ENCODE results near the gene SHANK3. TPM values are rescaled to one million over a fixed set of nuclear protein-coding genes. Genes with fewer than 3 reads are reported as not detected.

Gene SHANK3
- total and polyA plus RNA-seq, 2 donors from 2014 or later: 8.8 to 40.5 TPM

DNA sequence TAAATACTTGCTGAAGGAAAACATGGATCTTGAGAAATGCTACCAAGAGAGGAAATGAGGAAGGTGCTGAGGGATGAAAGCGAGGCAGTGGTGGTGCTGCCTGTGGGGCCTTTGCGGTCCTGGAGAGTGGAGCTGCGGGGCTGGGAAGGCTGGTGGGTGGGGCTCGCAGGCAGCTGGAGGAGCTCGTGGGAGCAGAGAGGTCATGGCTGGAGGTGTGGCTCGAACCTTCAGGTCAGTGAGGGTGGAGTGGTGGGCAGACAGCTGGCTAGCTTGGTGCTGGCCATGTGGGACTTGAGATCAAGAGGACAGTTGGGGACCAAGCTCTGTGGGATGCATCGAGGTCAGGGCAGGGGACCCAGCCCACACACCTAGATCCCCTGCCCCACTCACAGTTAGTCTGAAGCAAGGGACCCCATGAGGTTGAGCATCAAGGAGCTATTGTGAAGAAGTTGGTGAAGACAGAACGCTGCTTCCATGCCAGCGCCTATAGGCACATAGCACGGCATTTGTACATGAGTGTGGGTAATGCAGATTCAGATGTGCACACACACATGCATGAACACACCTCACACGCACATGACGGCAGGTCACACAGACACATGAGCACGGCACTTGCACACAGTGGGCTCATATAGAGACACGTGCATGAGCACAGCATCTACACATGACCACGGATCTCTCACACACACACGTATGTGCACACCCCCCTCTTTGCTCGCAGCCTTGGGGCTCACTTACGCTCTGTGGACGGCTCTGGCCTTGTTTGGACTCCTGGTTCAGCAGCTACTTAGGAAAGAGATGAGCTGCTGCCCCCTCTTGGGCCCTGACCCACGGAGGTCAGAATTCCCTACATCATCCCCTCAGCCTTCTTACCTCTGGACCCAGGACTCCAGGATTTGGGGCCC is 30.4 kb downstream of the SHANK3 start:
- Histone ChIP-seq H3K9ac (ENCODE audit: low read length in 3 of 3) (no peak overlapping the region), H3K36me3 (ENCODE audit: control insufficient read depth in 2 of 3, insufficient read depth in 3 of 3, low read length in 3 of 3) (peaks cover 0 to 6% (median 2%) of the 10 kb centered on the region in 3 donors), H3K4me1 (ENCODE audit: control insufficient read depth in 2 of 3, insufficient read depth in 2 of 3, low read depth in 1 of 3, low read length in 3 of 3) (peaks cover 0 to 23% (median 12%) of the 10 kb centered on the region in 3 donors), H3K4me3 (ENCODE audit: low read length in 3 of 3) (no peak overlapping the region), H3K9me3 (ENCODE audit: control insufficient read depth in 2 of 3, insufficient read depth in 1 of 3, low read length in 3 of 3) (no peaks in the 10 kb centered on the region), H3K27ac (ENCODE audit: low read depth in 2 of 2, low read length in 2 of 2) (no peak overlapping the region), H3K27me3 (ENCODE audit: control insufficient read depth, insufficient read depth, low read length) (no peaks in the 10 kb centered on the region)
- FAIRE-seq (no peak), DNase-seq (peak in 2 of 5 donors; percentile 39 to 56)
- TF ChIP-seq, protein P1, sequence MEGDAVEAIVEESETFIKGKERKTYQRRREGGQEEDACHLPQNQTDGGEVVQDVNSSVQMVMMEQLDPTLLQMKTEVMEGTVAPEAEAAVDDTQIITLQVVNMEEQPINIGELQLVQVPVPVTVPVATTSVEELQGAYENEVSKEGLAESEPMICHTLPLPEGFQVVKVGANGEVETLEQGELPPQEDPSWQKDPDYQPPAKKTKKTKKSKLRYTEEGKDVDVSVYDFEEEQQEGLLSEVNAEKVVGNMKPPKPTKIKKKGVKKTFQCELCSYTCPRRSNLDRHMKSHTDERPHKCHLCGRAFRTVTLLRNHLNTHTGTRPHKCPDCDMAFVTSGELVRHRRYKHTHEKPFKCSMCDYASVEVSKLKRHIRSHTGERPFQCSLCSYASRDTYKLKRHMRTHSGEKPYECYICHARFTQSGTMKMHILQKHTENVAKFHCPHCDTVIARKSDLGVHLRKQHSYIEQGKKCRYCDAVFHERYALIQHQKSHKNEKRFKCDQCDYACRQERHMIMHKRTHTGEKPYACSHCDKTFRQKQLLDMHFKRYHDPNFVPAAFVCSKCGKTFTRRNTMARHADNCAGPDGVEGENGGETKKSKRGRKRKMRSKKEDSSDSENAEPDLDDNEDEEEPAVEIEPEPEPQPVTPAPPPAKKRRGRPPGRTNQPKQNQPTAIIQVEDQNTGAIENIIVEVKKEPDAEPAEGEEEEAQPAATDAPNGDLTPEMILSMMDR (IDR thresholded peaks at IDR 0.05; ENCODE audit: borderline replicate concordance, extremely low read depth, insufficient read depth): no peak
- intact Hi-C loops (cut with DNase I): no loop called here

DNA sequence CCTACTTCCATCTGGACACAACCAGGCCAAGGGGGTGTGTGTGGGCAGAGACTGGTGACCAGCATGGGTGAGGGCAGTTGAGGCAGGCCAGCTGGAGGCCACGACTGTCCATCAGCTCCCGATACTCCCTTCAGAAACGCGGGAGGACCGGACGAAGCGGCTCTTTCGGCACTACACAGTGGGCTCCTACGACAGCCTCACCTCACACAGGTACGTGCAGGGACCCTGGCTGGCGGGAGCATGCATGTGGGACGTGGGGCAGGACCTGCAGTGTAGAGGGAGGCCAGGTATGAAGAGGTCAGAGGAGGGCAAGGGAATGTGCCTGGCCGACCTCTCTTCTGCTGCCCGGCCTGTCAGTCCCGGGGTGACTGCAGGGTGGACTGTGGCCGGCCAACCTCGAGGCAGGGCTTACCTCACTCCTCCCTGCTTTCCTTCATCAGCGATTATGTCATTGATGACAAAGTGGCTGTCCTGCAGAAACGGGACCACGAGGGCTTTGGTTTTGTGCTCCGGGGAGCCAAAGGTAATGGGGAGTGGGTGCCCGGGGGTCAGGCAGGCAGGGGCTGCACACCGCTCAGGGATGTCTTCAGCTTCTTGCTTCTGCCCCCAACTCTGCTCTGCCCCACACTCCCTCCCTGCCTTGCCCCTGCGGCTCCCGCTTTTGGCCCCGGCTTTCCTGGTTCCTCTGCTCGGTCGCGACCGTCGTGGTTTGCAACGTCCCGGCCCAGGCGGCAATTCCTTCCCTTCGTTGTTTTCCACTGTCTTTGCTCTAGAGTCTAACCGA is 31.3 kb downstream of the SHANK3 start:
- DNase-seq: peak in 2 of 5 donors; percentile 47 to 61
- TF ChIP-seq, protein P1 (IDR thresholded peaks at IDR 0.05; ENCODE audit: borderline replicate concordance, extremely low read depth, insufficient read depth): no peak
- intact Hi-C loops (cut with DNase I): no loop called here
- H3K36me3 ChIP-seq (ENCODE audit: control insufficient read depth in 2 of 3, insufficient read depth in 3 of 3, low read length in 3 of 3): peaks cover 0 to 5% (median 2%) of the 10 kb centered on the region in 3 donors
- no peak overlapping the region for H3K4me3 ChIP-seq (ENCODE audit: low read length in 3 of 3)
- no peak overlapping the region for H3K27ac ChIP-seq (ENCODE audit: low read depth in 2 of 2, low read length in 2 of 2)
- FAIRE-seq: no peak
- H3K4me1 ChIP-seq (ENCODE audit: control insufficient read depth in 2 of 3, insufficient read depth in 2 of 3, low read depth in 1 of 3, low read length in 3 of 3): peaks cover 0 to 21% (median 12%) of the 10 kb centered on the region in 3 donors
- H3K9me3 ChIP-seq (ENCODE audit: control insufficient read depth in 2 of 3, insufficient read depth in 1 of 3, low read length in 3 of 3): no peaks in the 10 kb centered on the region
- H3K9ac ChIP-seq (ENCODE audit: low read length in 3 of 3): no peak overlapping the region
- no peaks in the 10 kb centered on the region for H3K27me3 ChIP-seq (ENCODE audit: control insufficient read depth, insufficient read depth, low read length)

DNA sequence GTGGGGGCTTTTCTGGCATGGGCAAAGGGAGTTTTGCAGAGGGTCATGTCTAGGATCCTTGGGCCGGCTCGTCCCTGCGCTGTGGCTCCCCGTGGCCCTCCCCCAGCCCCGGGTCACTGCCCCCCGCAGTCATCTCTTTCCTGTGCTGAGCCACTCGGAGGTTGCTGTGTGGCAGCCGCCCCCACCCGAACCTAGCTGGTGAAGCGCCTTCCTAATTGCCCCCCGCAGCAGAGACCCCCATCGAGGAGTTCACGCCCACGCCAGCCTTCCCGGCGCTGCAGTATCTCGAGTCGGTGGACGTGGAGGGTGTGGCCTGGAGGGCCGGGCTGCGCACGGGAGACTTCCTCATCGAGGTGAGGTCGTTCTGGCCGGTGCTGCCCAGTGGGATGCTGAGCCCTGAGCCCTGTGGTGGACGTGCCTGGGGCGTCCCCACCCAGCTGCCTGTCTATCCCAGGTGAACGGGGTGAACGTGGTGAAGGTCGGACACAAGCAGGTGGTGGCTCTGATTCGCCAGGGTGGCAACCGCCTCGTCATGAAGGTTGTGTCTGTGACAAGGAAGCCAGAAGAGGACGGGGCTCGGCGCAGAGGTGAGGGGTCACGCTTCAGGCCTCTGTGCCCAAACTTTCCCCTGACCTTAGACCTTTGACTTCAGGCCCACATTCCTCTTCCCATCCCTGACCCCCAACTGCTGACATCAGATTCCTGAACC is 32.0 kb downstream of the SHANK3 start:
- H3K27me3 ChIP-seq (ENCODE audit: control insufficient read depth, insufficient read depth, low read length): no peaks in the 10 kb centered on the region
- H3K4me1 ChIP-seq (ENCODE audit: control insufficient read depth in 2 of 3, insufficient read depth in 2 of 3, low read depth in 1 of 3, low read length in 3 of 3): peaks cover 0 to 15% (median 7%) of the 10 kb centered on the region in 3 donors
- H3K36me3 ChIP-seq (ENCODE audit: control insufficient read depth in 2 of 3, insufficient read depth in 3 of 3, low read length in 3 of 3): peaks cover 0 to 4% (median 2%) of the 10 kb centered on the region in 3 donors
- TF ChIP-seq, protein P1 (IDR thresholded peaks at IDR 0.05; ENCODE audit: borderline replicate concordance, extremely low read depth, insufficient read depth): no peak
- intact Hi-C loops (cut with DNase I): no loop called here
- DNase-seq (peak in 1 of 5 donors; percentile 76), FAIRE-seq (no peak)
- H3K4me3 ChIP-seq (ENCODE audit: low read length in 3 of 3): no peak overlapping the region
- H3K9me3 ChIP-seq (ENCODE audit: control insufficient read depth in 2 of 3, insufficient read depth in 1 of 3, low read length in 3 of 3): no peaks in the 10 kb centered on the region
- H3K27ac ChIP-seq (ENCODE audit: low read depth in 2 of 2, low read length in 2 of 2): no peak overlapping the region
- no peak overlapping the region for H3K9ac ChIP-seq (ENCODE audit: low read length in 3 of 3)

All from kidney (tissue), 14 donors.